ENCODE data around the gene SLC66A2.

Gene SLC66A2

DNA sequence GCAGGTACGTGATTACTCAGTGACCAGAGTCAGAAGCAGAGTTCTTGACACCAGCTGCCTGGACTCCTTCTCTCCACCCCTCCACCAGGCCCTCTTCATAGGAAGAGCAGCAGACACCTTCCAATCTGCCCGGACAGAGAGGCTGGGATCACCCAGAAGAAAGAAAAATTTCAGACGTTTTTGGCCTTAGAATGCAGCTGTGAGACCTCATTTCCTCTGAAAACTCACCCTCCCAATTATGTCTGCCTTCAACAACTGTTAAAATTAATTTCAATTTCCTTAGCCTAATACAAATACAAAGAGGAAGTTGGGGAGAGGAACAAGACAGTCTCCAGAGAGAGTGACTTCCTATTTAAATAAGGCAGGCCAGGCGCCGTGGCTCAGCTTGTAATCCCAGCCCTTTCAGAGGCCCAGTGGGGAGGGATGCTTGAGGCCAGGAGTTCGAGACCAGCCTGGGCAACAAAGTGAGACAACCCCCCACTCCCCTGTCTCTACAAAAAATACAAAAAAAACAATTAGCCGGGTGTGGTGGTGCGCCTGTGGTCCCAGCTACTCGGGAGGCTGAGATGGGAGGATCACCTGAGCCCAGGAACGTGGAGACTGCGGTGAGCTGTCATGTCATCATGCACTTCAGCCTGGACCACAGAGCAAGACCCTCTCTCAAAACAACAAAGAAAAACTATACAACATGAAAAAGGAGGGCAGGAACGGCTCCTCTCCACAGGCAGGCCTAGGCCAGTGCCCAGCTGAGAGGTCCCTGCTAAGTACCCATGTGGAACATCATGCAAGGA, 1.6 kb downstream of the SLC66A2 start:
- no peak for DNase-seq

DNA sequence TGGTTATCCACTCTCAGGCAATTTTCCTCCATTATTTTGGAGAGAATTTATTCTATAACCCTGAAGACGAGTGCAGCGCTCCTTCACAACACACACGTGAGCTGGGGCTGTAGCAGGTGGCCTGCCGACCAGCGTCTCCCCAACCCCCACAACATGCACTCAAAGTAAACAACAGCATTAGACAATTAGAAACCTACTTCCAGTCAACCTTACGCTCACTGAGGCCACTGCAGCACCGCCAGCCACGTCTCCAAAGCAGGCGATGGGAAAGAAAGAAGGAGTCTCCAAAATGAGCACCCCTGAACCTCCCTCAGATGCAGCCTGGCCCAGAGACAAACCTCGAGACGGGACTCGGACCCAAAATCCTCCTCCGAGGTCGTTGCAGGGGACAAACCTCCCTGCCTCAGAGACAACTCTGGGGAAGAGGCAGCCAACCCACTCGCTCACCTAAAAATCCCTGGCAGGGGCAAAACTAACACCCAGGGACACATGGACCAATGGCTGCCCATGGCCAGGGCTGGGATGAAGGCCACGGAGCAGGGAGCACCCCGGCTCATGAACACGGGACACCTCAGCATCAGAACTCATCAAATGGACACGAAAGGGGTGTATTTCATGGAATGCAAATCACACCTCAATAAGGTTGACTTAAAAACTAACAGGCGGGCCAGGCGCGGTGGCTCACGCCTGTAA, 2.6 kb downstream of the SLC66A2 start:
- DNase-seq: no peak

DNA sequence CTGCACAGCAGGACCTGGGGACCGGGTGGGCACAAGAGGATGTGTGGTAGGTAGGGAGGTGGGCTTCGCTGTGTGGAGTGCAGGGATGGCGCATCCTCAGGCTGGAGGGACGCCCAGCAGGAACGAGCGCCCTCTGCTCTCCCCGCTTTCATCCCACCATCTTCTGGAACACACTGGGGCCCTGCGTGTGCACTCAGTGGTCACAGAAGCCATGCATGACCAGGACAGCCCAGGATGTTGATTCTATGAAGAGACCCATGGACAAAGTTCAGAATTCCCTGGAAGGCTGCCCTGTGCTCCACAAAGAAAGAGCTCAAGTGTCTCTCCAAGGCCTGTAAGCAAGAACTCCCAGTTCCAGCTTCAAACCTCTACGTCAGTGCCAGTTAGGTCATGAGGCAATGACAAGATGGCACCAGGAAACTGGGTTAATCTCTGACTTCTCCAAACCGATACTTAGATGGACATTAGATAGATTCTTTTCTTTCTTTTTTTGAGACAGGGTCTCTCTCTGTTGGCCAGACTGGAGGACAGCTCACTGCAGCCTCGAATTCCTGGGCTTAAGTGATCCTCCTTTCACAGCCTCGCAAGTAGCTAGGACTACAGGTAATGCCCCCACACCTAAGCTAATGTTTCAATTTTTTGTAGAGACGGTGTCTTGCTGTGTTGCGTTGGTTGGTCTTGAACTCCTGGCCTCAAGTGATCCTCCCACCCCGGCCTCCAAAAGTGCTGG, 3.4 kb downstream of the SLC66A2 start:
- DNase-seq: no peak

DNA sequence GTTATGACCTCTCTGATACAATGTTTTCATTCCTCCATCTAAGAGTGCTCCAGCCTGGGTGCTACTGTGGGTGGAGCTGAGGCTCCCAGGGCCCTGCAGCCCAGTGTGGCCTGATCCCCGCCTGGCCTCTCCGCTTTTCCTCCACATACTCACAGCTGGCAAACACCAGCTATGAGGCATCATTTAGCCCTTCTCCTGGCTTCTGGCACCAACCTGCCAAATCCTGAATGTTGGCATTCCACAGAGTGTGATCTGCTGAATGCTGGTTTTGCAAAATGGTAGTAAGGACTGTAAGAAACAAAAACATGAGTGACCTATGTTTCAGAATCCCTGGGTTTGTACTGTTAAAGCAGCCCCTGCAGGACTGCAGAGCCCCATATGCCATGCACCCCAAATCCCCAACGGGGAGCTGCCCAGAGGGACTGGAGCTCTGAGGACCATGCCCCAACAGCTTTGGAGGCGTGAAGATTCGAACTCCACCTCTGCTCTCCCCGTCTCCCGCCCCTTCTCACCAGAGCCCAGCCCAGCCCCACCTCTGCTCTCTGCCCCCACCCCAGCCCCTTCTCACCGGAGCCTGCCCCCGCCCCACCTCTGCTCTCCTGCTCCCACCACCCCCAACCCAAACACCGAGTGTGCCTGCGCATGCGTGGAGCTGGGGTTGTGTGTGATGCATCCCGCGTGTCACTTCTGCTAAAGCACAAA, 4.2 kb downstream of the SLC66A2 start:
- DNase-seq: no peak

DNA sequence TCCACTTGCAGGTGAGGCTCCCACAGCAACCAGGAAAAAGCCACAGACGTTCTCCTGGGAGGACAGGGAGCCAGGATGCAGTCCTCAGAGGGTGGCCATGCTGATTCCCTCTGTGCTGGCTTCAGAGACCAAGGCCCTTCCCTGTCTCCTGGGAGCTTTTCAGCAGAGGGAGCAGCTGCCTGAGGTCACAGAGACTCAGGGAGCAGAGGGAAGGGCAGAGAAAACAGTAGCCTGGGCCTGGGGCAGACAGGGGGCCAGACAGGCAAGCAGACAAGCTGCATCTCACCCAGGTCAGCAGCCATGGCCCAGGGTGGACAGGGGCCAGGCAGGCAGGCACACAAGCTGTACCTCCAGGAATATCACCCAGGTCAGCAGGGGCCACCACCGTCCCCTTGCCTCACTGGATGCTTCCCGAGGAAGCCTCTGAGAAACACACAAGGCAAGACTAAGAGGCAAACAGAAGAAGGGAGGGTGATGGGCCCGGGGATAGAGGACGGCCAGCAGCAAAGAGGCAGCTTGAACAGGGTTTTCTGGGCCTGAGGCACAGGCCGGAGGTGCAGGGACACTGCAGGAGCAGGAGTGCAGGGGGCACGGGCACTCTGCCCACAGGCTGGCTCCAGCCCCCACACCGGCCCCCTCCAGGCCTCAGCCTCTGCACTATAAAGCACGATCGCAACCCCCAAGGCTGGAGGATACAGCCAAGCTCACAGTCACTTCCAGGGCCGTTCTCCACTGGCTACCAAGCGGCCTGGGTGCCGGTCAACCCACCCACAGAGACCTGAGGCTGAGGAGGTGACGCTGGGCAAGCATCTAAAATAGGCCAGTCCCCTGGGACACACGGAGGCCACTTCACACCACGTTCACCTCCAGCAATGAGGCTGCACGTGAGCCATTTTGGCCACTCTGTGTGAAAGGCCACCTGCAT, 6.1 kb downstream of the SLC66A2 start:
- DNase-seq: no peak

DNA sequence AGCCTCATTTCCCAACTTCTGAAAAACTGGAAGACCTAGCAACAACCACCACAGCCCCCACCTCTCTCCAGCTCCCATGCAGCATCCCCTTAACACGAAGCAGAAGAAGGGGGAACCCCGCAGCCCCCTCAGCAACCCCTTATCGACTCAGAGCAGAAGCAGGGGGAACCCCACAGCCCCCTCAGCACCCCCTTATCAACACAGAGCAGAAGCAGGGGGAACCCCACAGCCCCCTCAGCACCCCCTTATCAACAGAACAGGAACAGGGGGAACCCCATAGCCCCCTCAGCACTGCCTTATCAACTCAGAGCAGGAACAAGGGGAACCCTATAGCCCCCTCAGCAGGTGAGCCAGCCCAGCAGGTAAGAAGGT, 6.7 kb downstream of the SLC66A2 start:
- DNase-seq: no peak

DNA sequence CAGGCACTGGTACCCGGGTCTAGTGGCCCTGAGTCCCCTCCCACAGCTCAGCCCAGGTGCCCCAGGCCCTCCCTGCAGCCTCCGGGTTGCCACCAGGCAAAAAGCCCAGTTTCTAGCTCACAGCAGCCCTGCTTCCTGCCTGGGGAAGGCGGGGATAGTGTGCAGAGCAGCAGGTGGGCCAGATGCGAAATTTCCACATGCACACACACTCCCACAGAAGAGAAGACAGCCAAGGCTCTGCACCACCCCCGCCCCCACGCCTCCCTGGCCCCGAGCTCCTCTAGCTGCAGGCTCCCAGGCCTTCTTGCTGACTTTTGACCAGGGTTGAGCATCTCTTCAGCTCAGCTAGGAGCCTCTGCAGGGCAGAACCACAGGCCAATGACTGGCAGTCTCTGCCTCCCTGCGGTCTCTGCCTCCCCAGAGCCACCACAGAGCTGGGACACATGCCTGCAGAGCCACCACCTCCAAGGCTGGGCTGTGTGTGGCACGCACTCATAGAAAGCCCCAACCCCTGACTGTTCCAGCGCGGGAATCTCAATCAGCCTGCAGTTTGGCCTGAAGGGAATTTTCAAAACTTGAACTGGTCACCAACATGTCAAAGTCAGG, 7.2 kb downstream of the SLC66A2 start:
- DNase-seq: no peak

DNA sequence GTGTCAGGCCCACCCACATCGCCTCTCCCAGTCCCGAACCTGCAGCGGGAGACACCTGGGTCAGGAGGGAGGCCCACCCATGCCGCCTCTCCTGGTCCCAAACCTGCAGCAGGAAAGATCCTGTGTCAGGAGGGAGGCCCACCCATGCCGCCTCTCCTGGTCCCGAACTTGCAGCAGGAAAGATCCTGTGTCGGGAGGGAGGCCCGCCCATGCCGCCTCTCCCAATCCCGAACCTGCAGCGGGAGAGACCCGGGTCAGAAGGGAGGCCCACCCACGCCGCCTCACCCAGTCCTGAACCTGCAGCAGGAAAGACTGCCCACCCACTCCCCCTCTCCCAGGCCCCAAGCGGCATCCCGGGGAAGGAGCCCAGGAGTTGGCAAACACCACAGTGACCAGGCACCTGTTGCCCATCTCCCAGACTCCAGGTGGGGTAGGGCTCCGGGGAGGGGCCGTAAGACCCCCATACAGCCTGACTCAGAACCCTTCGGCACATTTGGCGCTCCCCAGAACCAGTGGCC, 7.8 kb downstream of the SLC66A2 start:
- no peak for DNase-seq

DNA sequence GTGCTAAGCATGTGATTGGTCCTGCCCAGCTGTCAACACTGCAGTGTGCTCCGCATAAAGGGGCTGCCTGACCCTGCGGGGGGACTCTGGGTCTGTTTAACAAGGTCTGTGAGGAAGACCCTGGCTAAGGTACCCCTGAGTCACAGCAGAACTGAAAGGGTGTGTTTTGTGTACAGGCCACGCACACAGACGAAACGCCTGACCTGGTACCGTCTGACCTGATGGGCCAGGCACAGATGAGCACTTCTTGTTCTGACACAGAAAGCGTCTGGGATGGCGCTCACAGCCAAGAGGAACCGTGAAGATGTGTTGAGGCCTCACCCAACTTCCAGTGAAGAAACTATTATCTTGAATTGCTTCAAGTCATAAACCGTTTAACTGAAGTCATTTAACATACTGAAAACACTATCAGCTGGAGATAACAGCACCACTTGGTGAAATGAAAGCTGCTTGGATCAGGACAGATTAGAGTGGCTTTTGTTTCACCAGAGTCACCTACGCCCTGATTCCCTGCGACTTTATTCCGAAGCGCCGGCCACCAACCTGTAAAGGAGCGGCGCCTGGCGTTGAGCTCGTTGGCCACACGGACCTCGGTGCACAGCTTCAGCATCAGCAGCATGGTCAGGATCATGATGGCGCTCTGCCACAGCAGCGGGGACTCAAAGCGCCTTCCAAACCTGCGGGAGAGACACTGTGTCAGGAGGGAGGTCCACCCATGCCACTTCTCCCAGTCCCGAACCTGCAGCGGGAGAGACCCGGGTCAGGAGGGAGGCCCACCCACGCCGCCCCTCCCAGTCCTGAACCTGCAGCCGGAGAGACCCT, 8.5 kb downstream of the SLC66A2 start:
- DNase-seq: no peak

DNA sequence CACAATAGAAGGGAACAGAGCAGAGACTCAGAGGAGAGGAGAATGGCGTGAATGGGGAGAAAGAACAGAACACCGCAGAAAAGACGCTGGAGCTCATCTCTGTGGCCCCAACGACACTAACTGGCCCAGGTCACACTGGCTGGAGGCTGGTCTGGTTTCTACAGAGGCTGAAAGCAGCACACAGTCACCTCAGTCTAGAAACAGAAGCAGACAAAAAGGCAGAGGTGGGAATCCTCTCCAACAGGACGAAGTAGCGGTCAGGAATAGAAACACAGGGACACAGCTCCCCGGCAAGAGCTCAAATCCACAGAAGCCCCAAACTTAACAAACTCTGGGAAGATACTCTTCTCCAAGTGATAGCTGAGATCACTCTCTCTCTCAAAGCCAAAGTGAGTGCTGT, 9.2 kb downstream of the SLC66A2 start:
- DNase-seq: no peak

DNA sequence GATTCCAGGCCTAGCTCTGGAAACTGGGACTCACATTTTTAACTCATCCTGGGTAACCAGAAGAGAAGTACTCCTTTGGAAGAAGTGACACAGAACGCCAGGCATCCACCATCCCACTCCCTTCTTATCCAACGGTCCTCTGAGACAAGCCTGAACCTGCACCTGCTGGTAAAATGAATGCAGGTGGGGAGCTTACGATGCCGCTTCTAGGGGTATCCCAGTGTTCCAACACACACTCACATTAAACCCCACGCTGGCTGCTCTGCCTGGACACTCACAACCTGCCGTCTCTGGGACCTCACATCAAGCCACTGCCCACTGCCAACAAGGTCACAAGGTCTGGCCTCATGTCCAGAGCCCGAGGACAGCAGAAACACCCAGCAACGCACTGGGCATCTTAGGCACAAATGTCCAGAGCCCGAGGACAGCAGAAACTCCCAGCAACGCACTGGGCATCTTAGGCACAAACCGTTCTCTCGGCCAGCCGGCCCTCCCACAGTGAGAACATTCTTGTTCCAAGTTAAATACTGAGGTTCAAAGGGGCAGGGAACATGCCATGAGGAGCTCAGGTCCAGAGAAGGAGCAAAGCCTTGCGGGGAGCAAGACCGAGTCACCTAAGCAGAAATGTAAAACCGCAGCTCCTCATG, 9.9 kb downstream of the SLC66A2 start:
- no peak for DNase-seq

DNA sequence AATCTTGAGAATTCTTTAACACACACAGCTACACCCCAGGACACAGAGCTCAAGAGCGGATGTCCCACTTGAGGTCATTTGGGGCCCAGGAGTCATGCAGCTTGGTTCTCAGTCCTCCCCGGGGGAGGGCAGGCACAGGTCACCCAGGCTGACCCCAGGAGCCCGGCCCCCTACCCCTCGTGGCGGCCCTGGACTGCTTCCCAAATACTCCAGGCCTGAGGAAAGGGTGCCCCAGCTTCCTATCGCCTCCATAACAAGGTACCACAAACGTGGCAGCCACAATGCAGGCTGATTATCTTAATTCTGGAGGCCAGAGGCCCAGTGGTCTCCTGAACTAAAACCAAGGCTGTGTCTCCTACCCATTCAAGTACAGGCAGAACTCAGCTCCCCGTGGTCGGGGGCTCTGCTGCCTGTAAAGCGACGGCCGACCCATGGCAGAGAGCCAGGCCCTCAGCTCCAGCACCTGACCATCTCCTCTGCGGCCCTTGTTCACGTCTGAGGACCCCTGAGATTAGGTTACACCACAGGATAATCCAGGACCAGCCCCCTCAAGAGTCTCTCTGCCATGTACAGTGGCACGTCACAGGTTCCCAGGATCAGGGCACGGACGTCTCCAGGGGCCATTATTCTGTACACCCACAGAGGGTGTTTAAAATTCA, 10.5 kb downstream of the SLC66A2 start:
- DNase-seq: no peak

DNA sequence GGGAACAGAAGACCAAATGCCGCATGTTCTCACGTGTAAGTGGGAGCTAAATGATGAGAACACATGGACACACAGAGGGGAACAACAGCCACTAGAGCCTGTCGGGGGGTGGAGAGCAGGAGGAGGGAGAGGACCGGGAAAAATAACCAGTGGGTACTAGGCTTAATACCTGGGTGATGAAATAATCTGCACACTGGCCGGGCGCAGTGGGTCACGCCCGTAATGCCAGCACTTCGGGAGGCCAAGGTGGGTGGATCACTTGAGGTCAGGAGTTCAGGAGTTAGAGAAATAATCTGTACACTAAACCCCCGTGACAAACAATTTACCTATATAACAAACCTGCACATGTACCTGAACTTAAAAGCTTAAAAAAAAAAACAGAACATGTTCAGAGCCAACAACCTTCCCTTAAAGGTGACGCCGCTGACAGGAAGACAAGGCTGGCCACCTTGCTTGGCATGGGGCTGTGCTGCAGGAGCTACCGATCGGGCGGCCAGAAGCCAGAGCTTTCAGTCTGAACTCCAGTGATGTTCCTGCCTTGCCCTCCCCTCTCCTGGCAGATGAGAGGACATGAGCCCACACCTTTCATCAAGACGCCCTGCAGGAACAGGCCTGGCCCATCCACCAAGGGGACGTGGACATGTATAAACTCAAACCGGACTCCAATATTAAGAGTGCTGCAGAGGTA, 11.2 kb downstream of the SLC66A2 start:
- no peak for DNase-seq

DNA sequence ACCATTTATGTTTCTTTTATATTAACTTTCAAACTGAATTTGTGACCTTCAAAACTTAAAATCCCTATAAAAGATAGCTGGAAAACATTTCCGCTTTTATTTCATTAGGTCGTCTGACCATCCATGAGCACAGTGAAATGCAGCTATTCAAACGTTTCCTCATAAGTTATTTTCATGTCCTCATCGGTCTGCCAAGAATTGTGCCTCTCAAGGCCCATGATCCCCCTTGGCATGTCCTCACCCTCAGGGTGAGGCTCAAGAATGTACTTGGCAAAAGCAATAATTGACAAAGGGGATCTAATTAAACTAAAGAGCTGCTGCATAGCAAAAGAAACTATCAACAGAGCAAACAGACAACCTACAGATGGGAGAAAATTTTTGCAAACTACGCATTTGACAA, 12.4 kb downstream of the SLC66A2 start:
- no peak for DNase-seq

DNA sequence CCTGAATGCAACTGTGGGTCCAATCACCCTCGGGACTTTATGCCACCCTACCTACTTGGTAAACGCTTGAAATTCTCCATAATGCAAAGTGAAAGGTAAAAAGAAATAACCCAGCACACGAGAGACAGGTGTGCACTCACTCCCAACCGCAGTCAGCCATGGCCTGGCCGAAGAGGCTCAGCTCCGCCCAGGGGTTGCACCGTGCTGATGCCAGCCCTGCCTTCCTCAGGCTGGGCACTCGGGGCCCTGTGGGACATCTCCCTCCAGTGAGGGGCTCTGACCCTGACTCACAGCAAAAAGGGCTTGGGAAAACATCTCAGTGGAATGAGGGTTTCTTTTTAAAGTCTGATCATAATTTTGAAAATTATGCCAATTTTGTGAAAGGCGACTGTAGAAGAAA, 13.3 kb downstream of the SLC66A2 start:
- DNase-seq: no peak

DNA sequence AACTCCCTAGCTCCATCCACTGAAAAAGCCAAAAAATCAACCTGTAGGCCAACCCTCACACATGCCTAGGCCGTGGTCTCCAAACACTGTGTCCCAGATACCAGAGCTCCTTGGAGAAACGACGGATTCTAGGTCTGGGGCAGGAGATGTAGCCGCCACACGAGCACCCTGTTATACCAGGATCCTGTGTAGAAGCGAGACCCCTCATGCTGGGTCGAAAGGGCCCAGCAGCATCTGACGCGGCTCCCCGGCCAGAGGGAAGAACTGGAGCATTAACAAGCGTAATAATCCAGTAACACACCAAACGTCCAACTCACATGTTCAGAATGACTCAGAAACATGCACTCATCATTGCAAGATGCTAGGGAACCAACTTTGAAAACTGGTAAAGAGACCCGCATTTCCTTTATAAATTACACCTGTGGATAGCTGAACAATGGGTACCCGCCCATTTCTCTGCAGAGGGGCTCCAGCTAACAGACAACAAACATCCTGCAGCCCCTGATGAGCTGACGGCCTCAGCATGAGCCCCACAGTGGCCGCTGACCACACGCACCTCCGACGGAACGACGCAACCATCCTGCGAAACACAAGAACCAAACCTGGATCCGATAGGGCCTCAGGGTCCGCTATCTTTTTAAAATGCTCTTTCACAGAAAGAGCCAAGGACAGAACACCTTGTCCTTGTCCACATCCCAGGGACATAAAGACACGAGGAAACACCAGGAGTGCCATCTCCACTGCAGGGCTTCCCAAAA, 14.2 kb downstream of the SLC66A2 start:
- DNase-seq: no peak

DNA sequence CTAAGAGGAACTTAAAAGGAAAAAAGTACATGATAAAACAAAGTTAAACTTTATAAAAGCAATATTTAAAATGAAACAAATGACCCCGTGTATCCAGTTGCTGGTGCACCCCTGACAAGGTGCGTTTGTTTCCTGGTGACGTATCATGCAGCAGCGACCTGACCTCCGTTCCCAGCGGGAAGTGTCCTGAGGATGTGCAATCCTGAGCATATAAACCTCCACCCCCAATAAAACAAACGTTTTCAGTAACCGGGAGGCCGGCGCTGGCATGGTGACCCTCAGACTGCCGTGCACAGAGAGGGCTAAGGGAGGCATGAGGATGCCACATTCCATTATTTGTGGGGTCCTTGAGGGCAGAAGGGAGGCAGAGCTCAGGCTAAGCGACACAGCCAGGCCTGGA, 14.8 kb downstream of the SLC66A2 start:
- DNase-seq: no peak

DNA sequence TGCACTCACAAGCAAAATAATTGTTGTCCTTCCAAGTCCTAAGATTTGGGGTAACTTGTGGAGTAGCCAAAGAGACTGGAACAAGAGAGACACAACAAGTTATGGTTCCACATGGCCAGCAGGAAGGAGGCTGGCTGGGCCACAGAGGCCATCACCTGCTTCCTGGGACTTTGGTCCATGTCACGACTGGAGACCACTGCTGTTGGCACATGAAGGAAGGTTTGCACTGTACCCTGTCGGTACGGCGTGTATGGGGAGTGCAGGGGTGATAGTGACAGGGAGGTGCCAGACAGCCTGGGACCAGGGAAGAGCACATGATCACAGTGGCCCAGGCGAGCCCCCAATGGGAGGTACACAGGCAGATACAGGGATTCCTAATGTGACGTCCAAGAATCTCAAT, 15.5 kb downstream of the SLC66A2 start:
- DNase-seq: no peak
